ENCODE data around the gene YARS1.

Gene YARS1

DNA sequence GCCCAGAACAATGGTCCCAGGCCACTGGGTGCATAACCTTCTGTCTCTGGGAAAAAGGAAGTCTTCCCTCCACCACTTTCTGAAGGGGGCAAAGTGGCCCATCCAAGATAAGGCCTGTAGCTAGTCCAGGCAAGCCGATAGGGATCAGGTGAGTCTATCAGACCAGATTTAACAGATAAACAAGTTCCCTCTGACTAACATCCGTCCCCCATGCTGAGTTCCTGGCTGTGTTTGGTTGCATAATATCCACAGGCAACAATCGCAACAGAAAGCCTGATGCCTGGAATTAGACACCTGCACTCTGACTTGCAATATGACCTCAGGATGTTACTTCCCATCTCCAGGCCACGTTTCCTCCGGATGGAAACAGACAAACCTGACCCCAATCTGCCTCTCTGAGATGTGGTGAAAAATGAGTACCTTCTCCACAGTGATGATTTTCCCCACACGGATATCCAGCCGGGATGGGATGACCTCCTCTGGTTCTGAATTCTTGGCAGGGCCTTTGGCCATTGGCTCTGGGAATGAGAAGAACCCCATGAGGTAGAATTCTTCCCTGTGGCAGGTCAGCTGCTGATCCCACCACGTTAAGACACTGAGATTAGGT is 36.4 kb downstream of the YARS1 start:
- DNase-seq (ENCODE audit: low read depth in 2 of 2): no peak

DNA sequence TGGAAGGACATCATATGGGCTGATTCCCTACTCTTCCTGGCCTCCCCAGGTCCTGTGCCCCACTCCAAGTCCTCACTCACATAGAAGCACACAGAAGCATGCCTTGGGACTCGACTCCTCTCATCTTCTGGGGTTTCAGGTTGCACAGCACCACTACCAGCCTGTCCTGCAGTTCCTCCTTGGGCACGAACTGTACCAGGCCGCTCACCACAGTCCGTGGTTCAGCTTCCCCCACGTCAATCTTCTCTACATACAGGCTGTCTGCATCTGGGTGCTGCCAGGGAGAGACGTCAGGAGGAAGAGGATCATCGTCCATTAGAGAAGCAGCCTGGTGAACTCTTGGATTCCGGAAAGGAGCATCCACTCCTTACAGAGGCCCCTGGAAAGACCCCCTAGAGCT is 37.2 kb downstream of the YARS1 start:
- no peak for DNase-seq (ENCODE audit: low read depth in 2 of 2)

DNA sequence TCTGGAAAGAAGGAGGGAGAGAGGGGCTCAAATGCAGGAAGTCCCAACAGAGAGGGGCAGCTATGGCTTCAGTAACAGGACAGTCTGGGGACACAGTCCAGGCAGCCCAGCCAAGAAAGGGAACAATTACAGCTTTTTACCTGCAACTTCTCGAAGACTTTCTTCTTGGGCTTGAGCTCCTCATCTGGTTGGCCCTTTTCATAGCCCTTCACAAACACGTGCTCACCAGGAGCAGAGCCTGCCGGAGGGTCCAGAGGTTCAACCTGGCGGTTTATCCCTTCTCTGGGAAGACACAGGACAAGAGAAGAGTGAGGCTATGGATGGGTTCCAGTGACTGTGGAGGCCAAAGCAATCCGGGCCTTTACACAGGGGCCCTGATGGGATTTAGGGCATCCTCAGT is 37.9 kb downstream of the YARS1 start:
- DNase-seq (ENCODE audit: low read depth in 2 of 2): no peak

DNA sequence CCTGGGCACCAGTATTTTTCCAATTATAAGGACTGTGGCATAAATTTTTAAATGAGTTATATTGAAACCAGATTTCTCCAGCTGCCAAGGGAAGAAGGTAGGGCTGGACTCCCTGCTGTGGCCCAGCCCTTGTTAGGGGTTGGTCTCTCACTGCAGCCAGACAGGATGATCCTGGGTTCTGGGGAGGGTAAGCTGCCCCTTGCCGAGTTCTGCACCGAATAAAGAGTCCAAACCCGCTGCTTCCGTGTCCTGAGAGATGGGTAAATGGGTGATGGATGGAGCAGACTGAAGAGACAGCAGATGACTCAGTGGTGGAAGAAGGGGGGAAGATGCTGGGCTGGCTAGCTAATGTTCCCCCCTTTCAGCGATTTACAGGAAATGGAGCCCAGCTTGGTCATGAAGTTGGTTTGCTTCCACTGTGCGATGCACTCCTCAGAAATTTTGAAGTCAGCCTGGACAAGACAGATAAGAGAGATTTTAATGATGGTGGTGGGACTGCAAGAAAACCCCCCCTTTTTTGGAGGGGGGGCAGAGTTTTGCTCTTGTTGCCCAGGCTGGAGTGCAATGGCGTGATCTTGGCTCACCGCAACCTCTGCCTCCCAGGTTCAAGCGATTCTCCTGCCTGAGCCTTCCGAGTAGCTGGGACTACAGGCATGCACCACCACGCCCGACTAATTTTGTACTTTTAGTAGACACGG is 41.4 kb downstream of the YARS1 start:
- DNase-seq (ENCODE audit: low read depth in 2 of 2): peak in 1 of 2 experiments; percentile 36

DNA sequence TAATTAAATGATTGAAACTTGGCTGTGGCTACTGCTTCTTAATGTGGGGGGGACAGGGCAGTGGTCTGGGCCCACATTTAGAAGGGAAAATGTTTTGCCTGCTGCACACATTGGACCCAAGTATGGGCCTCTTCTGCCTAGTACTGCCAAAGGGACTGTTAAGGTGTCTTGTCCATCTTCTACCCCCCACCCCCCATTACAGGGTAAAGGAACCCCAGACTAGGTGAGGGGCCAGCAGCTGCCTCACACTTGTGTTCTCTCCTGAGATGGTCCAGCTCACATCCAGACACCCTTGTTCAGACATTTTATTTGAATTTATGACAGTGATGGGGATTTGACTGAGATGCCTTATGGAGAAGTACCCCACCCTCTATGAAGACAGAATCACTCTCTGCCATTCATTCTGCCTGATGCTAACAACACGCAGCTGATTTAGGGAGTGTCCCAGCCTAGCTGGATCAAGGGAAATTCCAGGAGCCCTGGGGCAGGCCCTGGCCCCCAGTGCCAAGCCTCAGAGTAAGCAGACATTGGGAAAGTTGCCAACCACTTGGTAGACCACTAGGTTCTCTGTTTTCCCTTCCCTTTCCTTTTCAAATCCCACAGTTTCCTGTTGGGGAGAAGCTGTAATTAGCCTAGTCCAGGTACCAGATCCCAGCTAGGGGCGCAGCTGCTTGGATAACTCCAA is 42.1 kb downstream of the YARS1 start:
- no peak for DNase-seq (ENCODE audit: low read depth in 2 of 2)

DNA sequence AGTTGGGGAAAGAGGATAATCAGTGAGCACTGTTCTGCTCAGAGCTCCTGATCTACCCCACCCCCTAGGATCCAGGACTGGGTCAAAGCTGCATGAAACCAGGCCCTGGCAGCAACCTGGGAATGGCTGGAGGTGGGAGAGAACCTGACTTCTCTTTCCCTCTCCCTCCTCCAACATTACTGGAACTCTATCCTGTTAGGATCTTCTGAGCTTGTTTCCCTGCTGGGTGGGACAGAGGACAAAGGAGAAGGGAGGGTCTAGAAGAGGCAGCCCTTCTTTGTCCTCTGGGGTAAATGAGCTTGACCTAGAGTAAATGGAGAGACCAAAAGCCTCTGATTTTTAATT is 42.7 kb downstream of the YARS1 start:
- no peak for DNase-seq (ENCODE audit: low read depth in 2 of 2)

DNA sequence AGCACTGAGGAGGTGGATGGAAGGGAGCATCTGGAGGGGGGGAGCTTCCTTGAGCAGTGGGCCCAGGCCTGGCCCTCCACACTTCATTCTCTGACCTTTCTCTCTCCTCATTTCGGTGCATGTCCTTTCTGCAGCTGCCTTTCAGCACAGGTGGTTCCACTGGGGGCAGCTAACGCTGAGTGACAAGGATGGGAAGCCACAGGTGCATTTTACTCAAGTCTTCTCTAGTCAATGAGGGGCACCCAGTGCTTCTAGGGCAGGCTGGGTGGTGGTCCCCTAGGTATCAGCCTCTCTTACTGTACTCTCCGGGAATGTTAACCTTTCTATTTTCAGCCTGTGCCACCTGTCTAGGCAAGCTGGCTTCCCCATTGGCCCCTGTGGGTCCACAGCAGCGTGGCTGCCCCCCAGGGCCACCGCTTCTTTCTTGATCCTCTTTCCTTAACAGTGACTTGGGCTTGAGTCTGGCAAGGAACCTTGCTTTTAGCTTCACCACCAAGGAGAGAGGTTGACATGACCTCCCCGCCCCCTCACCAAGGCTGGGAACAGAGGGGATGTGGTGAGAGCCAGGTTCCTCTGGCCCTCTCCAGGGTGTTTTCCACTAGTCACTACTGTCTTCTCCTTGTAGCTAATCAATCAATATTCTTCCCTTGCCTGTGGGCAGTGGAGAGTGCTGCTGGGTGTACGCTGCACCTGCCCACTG is 43.2 kb downstream of the YARS1 start:
- DNase-seq (ENCODE audit: low read depth in 2 of 2): no peak

DNA sequence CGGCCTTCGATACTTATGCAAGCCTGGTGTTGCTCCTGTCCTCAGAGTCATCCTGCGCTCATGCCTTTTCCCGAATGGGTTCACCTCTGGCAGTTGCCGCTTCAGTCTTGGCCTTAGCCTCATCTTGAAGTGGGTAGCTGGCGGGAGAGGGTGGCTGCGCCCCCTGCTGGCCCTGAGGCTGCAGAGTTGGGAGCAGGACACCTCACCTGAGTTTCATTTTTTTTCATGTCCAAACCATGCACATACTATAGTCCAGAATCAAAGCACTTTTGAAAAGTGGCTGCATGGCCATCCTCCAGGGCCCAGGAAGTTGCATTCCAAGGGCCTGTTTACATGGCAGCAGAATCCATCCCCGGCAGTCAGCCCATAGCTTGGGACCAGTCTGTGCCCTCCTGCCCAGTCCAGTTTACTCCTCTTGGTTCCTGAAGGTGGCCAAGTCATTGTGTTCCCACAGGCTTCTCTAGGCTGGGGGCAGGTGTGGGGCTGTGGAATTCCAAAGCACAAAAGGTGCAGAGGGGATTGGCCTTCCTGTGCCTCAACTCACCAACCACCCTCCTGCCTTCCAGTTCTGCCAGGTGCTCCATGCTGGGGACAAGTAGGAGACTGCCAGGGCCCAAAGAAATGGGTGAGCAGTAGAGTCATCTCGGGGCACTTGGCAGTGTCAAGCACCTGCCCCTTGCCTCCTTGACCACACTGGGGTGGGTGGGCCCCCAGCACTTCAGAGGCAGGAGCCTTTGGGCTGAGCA is 44.0 kb downstream of the YARS1 start:
- peak in 1 of 2 experiments; percentile 34 for DNase-seq (ENCODE audit: low read depth in 2 of 2)

DNA sequence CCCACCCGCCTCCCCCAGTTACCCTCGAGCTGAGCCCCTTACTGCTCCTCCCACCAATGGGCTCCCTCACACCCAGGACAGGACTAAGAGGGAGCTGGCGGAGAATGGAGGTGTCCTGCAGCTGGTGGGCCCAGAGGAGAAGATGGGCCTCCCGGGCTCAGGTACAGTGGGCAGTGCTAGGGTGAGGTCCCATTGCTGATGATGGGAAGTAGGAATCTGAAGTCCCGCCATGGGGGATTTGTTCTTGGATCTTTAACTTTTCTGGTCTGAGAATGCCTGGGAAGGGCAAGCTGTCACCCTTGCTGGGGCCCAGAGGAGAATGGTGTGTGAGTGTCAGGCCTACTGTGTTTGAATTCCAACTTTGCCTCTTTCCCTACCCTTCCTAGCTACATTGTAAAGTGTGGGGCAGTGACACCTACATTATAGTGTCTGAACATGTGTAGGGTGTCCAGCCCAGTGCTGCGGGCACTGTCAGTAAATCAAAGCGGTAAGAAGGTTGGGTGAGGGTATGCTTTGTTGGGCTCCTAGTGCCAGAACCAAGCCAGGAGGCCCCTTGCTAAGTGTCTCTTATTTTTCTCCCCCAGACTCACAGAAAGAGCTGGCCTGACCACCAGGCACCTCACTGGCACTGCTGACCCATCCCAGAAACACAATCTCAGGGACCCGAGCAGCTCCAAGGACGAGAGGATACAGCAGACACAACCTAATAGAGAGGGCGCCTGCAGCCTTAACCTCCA is 44.7 kb downstream of the YARS1 start:
- DNase-seq (ENCODE audit: low read depth in 2 of 2): no peak

DNA sequence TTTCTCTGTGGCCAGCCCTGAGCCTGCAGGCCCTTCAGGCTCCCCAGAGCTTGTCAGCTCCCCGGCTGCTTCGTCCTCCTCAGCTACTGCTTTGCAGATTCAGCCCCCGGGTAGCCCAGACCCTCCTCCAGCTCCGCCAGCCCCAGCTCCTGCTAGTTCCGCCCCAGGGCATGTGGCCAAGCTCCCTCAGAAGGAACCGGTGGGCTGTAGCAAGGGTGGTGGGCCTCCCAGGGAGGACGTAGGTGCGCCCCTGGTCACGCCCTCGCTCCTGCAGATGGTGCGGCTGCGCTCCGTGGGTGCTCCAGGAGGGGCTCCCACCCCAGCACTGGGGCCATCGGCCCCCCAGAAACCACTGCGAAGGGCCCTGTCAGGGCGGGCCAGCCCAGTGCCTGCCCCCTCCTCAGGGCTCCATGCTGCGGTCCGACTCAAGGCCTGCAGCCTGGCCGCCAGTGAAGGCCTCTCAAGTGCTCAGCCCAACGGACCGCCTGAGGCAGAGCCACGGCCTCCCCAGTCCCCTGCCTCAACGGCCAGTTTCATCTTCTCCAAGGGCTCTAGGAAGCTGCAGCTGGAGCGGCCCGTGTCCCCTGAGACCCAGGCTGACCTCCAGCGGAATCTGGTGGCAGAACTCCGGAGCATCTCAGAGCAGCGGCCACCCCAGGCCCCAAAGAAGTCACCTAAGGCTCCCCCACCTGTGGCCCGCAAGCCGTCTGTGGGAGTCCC is 45.4 kb downstream of the YARS1 start:
- DNase-seq (ENCODE audit: low read depth in 2 of 2): no peak

DNA sequence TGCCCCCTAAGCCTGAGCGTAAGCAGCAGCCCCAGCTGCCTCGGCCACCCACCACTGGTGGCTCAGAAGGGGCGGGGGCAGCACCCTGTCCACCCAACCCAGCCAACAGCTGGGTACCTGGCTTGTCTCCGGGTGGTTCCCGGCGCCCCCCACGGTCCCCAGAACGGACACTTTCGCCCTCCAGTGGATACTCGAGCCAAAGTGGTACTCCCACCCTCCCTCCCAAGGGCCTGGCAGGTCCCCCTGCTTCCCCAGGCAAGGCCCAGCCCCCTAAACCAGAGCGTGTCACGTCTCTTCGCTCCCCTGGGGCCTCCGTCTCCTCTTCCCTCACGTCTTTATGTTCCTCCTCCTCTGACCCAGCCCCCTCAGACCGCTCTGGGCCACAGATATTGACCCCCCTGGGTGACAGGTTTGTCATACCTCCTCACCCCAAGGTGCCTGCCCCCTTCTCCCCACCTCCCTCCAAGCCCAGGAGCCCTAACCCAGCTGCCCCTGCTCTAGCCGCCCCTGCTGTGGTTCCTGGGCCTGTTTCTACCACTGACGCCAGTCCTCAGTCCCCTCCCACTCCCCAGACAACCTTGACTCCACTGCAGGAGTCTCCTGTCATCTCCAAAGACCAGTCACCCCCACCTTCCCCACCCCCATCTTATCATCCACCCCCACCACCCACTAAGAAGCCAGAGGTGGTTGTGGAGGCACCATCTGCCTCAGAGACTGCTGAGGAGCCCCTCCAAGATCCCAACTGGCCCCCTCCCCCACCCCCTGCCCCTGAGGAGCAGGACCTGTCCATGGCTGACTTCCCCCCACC is 46.2 kb downstream of the YARS1 start:
- DNase-seq (ENCODE audit: low read depth in 2 of 2): no peak

DNA sequence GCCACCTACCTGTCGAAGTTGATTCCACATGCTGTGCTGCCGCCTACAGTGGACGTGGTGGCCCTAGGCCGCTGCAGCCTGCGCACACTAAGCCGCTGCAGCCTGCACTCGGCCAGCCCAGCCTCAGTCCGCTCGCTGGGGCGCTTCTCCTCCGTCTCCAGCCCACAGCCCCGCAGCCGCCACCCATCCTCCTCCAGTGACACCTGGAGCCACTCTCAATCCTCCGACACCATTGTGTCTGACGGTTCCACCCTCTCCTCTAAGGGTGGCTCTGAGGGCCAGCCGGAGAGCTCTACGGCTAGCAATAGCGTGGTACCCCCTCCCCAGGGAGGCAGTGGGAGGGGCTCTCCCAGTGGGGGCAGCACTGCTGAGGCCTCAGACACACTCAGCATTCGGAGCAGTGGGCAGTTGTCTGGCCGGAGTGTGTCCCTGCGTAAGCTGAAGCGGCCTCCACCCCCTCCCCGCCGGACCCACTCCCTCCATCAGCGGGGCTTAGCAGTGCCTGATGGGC is 46.9 kb downstream of the YARS1 start:
- no peak for DNase-seq (ENCODE audit: low read depth in 2 of 2)

DNA sequence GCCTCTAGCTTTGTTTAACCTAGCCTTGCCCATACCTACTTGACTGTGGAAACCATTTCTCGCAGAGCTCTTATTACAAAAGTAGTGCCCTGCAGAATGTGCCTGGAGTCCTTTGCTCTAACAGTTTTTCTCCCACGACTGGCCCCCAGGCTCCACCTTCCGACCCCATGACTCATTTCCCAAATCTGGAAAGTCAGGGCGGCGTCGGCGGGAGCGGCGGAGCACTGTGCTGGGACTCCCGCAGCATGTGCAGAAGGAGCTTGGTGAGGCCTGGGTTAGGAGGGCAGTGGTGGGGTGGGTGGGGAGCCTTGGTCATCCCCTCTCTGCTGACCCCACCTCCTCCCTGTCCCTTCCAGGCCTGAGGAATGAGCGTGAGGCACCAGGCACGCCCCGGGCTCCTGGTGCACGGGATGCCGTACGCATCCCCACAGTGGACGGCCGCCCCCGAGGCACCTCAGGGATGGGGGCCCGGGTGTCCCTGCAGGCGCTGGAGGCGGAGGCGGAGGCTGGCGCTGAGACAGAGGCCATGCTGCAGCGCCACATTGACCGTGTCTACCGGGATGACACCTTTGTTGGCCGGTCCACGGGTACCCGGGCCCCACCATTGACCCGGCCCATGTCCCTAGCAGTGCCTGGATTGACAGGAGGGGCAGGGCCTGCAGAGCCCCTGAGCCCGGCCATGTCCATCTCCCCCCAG is 47.5 kb downstream of the YARS1 start:
- no peak for DNase-seq (ENCODE audit: low read depth in 2 of 2)

DNA sequence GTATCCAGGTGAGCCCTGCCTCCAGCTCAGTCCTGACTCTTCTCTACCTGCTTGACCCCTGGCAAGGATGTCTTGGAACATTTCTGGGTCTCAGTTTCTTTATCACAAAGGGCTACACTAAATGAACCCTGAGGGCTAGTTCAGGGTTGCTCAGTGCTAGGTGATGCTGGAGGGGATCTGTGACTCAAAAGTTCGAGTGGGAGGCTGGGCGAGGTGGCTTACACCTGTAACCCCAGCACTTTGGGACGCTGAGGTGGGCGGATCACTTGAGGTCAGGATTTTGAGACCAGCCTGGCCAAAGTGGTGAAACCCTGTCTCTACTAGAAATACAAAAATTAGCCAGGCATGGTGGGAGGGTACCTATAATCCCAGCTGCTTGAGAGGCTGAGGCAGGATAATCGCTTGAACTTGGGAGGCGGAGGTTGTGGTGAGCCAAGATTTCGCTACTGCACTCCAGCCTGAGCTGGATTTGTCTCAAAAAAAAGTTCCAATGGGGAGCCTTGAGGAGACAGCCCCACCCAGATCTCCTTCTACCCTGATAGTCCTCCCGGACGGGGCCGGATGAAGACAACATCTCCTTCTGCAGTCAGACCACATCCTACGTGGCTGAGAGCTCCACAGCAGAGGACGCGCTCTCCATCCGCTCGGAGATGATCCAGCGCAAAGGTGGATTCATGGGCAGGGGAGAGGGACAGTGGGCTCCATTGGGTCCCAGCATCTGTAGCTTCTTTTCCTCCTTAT is 48.9 kb downstream of the YARS1 start:
- DNase-seq (ENCODE audit: low read depth in 2 of 2): no peak

DNA sequence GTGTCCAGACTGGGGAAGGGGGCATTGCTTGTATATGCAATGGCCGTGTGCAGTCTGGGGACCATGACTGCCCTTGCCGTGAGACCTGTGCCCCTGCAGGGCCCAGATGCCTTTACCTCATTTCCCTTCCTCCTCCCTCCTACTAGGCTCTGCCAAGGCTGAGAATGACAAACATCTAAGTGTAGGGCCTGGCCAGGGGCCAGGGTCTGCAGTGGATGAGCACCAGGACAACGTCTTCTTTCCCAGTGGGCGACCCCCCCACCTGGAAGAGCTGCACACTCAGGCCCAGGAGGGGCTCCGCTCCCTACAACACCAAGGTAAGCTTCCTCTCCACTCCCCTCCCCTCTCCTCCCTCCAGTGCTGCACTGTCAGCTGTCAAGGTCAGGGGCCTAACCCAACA is 49.5 kb downstream of the YARS1 start:
- no peak for DNase-seq (ENCODE audit: low read depth in 2 of 2)

DNA sequence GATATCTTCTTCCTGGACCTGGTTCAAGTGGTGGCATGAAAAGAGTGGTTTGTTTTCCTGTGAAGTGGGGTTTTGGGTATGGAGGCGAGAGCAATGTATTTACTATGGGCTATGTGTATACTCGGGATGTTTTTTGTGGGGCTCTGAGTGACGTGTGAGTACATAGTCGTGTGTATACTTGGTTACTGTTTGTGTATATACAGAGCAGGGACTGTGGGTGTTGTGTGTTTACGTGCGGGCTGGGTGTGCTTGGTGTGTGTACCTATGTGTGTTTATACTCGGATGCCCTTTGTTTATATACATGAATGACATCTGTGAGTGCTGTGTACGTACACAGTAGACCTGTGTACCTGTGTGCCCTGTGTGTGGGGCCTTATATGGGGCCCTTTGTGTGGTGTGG is 50.0 kb downstream of the YARS1 start:
- DNase-seq (ENCODE audit: low read depth in 2 of 2): no peak

DNA sequence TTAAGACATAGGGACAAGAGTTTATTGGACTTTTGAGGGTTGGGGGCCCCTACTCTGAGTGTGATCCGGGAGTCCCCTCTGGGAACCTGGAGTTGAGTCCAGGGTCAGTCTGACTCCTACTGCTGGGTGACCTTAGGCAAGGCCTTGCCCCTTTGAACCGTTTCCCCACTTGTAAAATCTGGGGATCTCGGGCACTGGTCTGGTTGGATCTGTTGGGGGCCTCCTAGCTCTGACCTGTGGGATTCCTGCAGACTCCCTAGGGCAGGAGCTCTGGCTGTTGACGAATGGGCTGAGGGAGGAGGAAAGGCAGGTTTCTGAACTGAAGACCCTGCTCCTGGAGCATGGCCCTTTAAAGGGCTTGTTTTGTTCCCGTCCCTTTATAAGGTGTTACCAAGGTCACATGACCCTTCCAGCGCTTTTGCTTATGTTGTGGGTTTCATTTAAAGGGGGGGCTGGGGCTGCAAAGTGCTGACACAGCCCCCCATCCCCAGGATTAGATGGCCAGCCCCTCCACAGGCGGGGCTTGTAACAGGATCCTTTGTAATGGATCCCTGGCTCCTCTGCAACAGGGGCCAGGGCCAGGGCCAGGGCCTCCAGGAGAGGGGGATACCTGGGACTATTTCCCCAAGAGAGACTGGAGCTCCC is 50.7 kb downstream of the YARS1 start:
- DNase-seq (ENCODE audit: low read depth in 2 of 2): no peak
